ENCODE measurements around the gene ADPRHL1. TPM values are rescaled to one million over a fixed set of nuclear protein-coding genes. Genes with fewer than 3 reads are reported as not detected.

Gene ADPRHL1
- total and polyA plus RNA-seq, 2 donors (not counting 3 experiments of a cell fraction or from before 2014, with no cell fraction given), result 0.52 to 0.97 TPM

DNA sequence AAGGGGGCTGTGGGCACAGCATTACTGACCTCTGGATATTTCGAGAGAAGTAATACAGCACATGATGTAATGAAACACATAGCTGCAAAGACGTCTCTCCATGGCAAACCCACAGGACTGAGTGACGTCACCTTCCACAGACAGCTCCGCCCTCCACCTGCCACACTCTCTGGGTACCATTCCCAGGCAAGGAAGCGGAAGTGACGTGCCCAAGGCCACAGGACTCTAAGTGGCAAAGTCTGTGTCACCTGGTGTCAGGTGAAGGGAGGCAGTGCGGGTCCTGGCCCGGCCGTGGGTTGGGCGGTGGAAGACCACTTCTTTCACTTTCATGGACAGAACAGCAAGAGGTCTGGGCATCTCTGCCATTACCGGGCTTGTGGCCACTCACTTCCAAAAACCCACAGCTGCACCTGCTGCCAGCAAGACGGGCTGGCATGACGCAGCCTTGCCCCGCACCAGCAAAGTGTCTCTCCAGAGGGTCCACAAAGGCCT, 6.8 kb upstream of the ADPRHL1 start:
- intact Hi-C loops (cut with micrococcal nuclease), result no loop called here
- no peaks in the 10 kb centered on the region for H3K4me1 ChIP-seq (ENCODE audit: control insufficient read depth, extremely low read depth, insufficient read depth, low read length)
- H3K4me2 ChIP-seq (ENCODE audit: insufficient read depth, low read length), result no peak overlapping the region
- no peak overlapping the region for H2AFZ ChIP-seq (ENCODE audit: low read depth, low read length)
- H3K9me3 ChIP-seq (replicated peaks; ENCODE audit: control insufficient read depth, insufficient read depth, low read length), result no peaks in the 10 kb centered on the region
- H4K20me1 ChIP-seq (replicated peaks; ENCODE audit: control insufficient read depth, extremely low read depth, insufficient read depth, low read length), result no peaks in the 10 kb centered on the region
- FAIRE-seq, result no peak
- peaks cover 6 to 23% of the 10 kb centered on the region in 2 experiments for H3K36me3 ChIP-seq (ENCODE audit: control insufficient read depth in 2 of 2, extremely low read depth in 1 of 2, insufficient read depth in 2 of 2, low read length in 2 of 2)
- no peak for TF ChIP-seq GATA2 (IDR thresholded peaks at IDR 0.05; ENCODE audit: insufficient read depth, insufficient read length, low read depth, low read length)
- no peak for TF ChIP-seq EZH2 (IDR thresholded peaks at IDR 0.05; ENCODE audit: borderline replicate concordance, low read depth, low read length, severe bottlenecking)
- no peak for TF ChIP-seq MYC (IDR thresholded peaks at IDR 0.05; ENCODE audit: low read depth, low read length)
- TF ChIP-seq FOS (IDR thresholded peaks at IDR 0.05; ENCODE audit: borderline replicate concordance, insufficient read depth, low read length), result no peak
- TF ChIP-seq JUN (IDR thresholded peaks at IDR 0.05; ENCODE audit: borderline replicate concordance, insufficient read depth, insufficient read length, low read depth), result no peak
- no peak for TF ChIP-seq POLR2A (IDR thresholded peaks at IDR 0.05; ENCODE audit: low read depth, low read length)
- TF ChIP-seq, protein P1, sequence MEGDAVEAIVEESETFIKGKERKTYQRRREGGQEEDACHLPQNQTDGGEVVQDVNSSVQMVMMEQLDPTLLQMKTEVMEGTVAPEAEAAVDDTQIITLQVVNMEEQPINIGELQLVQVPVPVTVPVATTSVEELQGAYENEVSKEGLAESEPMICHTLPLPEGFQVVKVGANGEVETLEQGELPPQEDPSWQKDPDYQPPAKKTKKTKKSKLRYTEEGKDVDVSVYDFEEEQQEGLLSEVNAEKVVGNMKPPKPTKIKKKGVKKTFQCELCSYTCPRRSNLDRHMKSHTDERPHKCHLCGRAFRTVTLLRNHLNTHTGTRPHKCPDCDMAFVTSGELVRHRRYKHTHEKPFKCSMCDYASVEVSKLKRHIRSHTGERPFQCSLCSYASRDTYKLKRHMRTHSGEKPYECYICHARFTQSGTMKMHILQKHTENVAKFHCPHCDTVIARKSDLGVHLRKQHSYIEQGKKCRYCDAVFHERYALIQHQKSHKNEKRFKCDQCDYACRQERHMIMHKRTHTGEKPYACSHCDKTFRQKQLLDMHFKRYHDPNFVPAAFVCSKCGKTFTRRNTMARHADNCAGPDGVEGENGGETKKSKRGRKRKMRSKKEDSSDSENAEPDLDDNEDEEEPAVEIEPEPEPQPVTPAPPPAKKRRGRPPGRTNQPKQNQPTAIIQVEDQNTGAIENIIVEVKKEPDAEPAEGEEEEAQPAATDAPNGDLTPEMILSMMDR (IDR thresholded peaks at IDR 0.05; ENCODE audit: extremely low read depth in 1 of 2, insufficient read depth in 1 of 2, low read depth in 1 of 2, low read length in 2 of 2), result no peak
- TF ChIP-seq, protein P2, sequence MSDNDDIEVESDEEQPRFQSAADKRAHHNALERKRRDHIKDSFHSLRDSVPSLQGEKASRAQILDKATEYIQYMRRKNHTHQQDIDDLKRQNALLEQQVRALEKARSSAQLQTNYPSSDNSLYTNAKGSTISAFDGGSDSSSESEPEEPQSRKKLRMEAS (IDR thresholded peaks at IDR 0.05; ENCODE audit: insufficient read depth, insufficient read length), result no peak
- no peak for TF ChIP-seq POLR2AphosphoS5 (IDR thresholded peaks at IDR 0.05; ENCODE audit: insufficient read depth, low read depth, low read length)
- no peak for DNase-seq (ENCODE audit: low read depth, low spot score)
- CTCF ChIA-PET, result interaction anchor here (4.9 kb wide), 1 partner anchor 102 kb away, joined by 70 read pairs; no protein-coding TSS in a partner anchor
- H3K27me3 ChIP-seq (ENCODE audit: control insufficient read depth in 2 of 2, insufficient read depth in 2 of 2, low read length in 2 of 2), result no peaks in the 10 kb centered on the region
- no TSS peak for BruUV-seq (replicated peaks)
- no peak overlapping the region for H3K9ac ChIP-seq (replicated peaks; ENCODE audit: extremely low read depth, insufficient read depth, low read length)
- no peaks in the 10 kb centered on the region for H3K9me1 ChIP-seq (replicated peaks; ENCODE audit: control insufficient read depth, extremely low read depth, insufficient read depth, low read length)
- POLR2A ChIA-PET, result no interaction called here
- H3K27ac ChIP-seq (ENCODE audit: insufficient read depth, low read depth, low read length), result no peak overlapping the region
- H3K4me3 ChIP-seq (replicated peaks in 1 of 3; ENCODE audit: insufficient read depth in 1 of 3, low read depth in 1 of 3, low read length in 3 of 3), result no peak overlapping the region
- no peaks in the 10 kb centered on the region for H3K79me2 ChIP-seq (ENCODE audit: control insufficient read depth, insufficient read depth, low read length)
- dilution Hi-C loops (cut with MboI; ENCODE audit: extremely low pct_ligation_motif_present, low sequenced_read_pairs), result no loop called here

Data from endothelial cell of umbilical vein (primary cell).